ENCODE results near the gene GNG2. TPM values are rescaled to one million over a fixed set of nuclear protein-coding genes. Genes with fewer than 3 reads are reported as not detected.

Gene GNG2
- total RNA-seq, 1 experiment from 2014 or later, result 7.0 TPM

DNA sequence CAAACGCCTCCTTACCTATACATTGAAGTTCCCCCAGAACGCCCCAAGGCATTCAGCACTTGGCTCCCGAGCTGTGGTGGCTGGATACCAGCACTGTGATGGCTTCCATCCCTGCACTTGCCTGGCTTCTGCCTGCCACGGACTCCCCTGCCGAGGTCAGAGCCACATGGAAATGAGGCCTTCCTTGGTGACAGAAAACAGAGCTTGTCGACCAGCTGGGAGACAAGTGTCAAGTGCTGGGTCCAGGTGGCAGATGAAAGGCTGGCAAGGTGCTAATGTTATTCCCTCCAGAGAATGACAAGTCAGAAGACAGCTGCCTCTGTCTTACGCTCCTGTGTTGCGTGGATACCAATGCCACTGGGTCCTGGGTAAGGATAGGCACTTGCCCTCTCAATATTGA, 26.2 kb upstream of the GNG2 start:
- Histone ChIP-seq H3T11ph (ENCODE audit: low read length) (no peak overlapping the region), H4K91ac (ENCODE audit: insufficient read length, low read depth, low read length) (no peak overlapping the region), H3K4me1 (ENCODE audit: insufficient read depth, low read length) (peaks cover 8% of the 10 kb centered on the region; the same call in 1 of the 2 replicates), H4K20me1 (ENCODE audit: control insufficient read depth, insufficient read depth, insufficient read length) (no peaks in the 10 kb centered on the region), H2BK15ac (ENCODE audit: low read depth, low read length) (no peak overlapping the region), H4K5ac (ENCODE audit: insufficient read length, low read depth, low read length) (no peak overlapping the region), H3K56ac (ENCODE audit: insufficient read length, low read depth, low read length) (no peak overlapping the region), H3K4me2 (ENCODE audit: insufficient read depth, insufficient read length, low read length) (no peak overlapping the region), H2AFZ (ENCODE audit: low read length) (no peak overlapping the region), H3K23me2 (ENCODE audit: insufficient read length, low read depth, low read length, poor library complexity, severe bottlenecking) (no peaks in the 10 kb centered on the region), H3K79me1 (ENCODE audit: insufficient read depth, low read depth, low read length, poor library complexity, severe bottlenecking) (no peaks in the 10 kb centered on the region), H4K8ac (replicated peaks; ENCODE audit: insufficient read length, low read depth, low read length) (no peak overlapping the region), H2BK5ac (ENCODE audit: insufficient read length, low read length) (no peak overlapping the region), H3K9me3 (ENCODE audit: control insufficient read depth, low read depth, low read length) (no peaks in the 10 kb centered on the region), H2AK5ac (ENCODE audit: insufficient read length, low read length) (no peak overlapping the region), H3K18ac (ENCODE audit: insufficient read length, low read depth, low read length) (peak overlapping the region; percentile 7), H3K27me3 (ENCODE audit: insufficient read depth, low read length) (no peaks in the 10 kb centered on the region), H3K23ac (ENCODE audit: insufficient read length, low read depth, low read length) (no peak overlapping the region), H3K14ac (ENCODE audit: insufficient read depth, low read length) (no peak overlapping the region), H3K4ac (ENCODE audit: low read depth, low read length) (no peak overlapping the region), H2BK120ac (ENCODE audit: low read depth, low read length, poor library complexity, severe bottlenecking) (no peak overlapping the region), H3K9ac (ENCODE audit: extremely low read depth, insufficient read length, low read length) (no peak overlapping the region), H3K27ac (ENCODE audit: insufficient read length, low read depth, low read length) (no peak overlapping the region), H2BK12ac (ENCODE audit: insufficient read length, low read depth, low read length) (no peak overlapping the region), H3K79me2 (ENCODE audit: insufficient read depth, low read length) (no peaks in the 10 kb centered on the region), H2BK20ac (ENCODE audit: low read depth, low read length, poor library complexity, severe bottlenecking) (no peak overlapping the region)
- peaks cover 0 to 3% (median 0%) of the 10 kb centered on the region in 3 experiments; a peak in 2 of 7 replicates for H3K36me3 Mint-ChIP-seq (ENCODE audit: insufficient read depth in 1 of 3, low read depth in 3 of 3)
- no CpG with 5 or more reads among the region's 8 CpGs for WGBS (ENCODE audit: extremely low coverage, insufficient read length, low lambda C conversion rate)
- H3K9me3 Mint-ChIP-seq, result peaks cover 6% of the 10 kb centered on the region in 2 experiments; a peak in 2 of 5 replicates
- TF ChIP-seq, protein P1, sequence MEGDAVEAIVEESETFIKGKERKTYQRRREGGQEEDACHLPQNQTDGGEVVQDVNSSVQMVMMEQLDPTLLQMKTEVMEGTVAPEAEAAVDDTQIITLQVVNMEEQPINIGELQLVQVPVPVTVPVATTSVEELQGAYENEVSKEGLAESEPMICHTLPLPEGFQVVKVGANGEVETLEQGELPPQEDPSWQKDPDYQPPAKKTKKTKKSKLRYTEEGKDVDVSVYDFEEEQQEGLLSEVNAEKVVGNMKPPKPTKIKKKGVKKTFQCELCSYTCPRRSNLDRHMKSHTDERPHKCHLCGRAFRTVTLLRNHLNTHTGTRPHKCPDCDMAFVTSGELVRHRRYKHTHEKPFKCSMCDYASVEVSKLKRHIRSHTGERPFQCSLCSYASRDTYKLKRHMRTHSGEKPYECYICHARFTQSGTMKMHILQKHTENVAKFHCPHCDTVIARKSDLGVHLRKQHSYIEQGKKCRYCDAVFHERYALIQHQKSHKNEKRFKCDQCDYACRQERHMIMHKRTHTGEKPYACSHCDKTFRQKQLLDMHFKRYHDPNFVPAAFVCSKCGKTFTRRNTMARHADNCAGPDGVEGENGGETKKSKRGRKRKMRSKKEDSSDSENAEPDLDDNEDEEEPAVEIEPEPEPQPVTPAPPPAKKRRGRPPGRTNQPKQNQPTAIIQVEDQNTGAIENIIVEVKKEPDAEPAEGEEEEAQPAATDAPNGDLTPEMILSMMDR (conservative IDR thresholded peaks at IDR 0.05), result no peak
- no peaks in the 10 kb centered on the region for H3K27me3 Mint-ChIP-seq (ENCODE audit: low read depth)
- no peak for DNase-seq
- peak overlapping the region in 1 of 3 experiments; percentile 49; a peak in 1 of 7 replicates for H3K27ac Mint-ChIP-seq
- H3K4me3 Mint-ChIP-seq, result no peak overlapping the region
- H3K4me1 Mint-ChIP-seq, result peaks cover 36 to 41% of the 10 kb centered on the region in 2 experiments
